Measurements from ENCODE around the gene CENPW.

DNA sequence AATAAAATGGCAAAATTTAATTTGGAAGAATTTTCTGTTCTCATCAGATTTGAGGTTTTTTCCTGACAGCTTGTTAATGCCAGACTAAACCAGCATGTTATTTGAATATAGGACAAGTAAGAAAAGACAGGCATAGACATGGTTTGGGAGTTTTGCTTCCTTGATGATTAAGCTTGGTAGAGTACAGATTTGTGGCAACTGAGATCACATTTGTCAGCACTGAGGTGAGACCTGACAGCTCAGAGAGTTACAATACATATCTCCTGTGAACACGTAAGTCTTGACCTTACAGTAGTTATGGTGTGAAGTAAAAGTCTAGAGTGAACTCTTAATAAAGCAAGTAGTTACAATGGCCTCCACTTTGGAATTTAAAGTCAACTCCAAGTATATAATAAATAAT, 34.5 kb downstream of the CENPW start:
- no peak for TF ChIP-seq POLR2A (IDR thresholded peaks at IDR 0.05)
- TF ChIP-seq, protein P1, sequence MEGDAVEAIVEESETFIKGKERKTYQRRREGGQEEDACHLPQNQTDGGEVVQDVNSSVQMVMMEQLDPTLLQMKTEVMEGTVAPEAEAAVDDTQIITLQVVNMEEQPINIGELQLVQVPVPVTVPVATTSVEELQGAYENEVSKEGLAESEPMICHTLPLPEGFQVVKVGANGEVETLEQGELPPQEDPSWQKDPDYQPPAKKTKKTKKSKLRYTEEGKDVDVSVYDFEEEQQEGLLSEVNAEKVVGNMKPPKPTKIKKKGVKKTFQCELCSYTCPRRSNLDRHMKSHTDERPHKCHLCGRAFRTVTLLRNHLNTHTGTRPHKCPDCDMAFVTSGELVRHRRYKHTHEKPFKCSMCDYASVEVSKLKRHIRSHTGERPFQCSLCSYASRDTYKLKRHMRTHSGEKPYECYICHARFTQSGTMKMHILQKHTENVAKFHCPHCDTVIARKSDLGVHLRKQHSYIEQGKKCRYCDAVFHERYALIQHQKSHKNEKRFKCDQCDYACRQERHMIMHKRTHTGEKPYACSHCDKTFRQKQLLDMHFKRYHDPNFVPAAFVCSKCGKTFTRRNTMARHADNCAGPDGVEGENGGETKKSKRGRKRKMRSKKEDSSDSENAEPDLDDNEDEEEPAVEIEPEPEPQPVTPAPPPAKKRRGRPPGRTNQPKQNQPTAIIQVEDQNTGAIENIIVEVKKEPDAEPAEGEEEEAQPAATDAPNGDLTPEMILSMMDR (IDR thresholded peaks at IDR 0.05): no peak

All from lower leg skin (tissue), 3 donors.